ENCODE data around the gene CEP78.
"Not testable (repeated sequence)": the region's sequence is repeated elsewhere in the genome, so short reads cannot be mapped to it uniquely, and the experiment has no call there.

CEP78 gene

DNA sequence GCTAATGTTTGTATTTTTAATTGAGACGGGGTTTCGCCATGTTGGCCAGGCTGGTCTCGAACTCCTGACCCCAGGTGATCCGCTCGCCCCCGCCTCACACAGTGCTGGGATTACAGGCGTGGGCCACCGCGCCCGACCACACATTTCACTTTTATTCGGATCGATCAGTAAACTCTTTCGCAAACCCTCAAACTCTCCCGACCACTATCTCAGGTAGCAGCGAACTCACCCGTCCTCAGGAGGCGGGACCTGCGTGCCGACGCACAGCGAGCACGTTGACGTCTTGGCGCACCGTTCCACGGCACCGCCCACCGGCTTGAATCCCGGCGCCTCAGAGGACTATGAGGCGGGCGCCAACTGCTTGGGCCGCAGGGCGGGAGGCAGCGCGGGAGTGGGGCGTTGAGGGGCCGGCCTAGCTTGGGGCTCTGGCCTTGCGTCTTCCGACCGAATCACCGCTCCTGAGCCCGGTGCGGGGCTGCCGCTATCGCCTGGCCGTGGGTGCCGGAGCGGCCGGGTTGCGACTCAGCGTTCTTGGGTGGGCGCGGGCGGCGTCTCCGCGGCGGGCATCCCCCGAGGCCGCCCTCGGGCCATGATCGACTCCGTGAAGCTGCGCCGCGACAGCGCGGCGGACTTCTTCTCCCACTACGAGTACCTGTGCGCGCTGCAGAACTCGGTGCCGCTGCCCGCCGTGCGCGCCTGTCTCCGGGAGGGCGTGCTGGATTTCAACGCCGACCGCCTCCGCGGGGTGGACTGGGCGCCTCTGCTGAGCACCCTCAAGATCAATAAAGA is at the start of gene CEP78:
Gene CEP78, plus strand, starts transcription at position 314 of the 789 bp plus-strand sequence. Its CDS starts 276 bp downstream, at position 590.
- DNase-seq (ENCODE audit: low read depth in 2 of 2): peak; percentile 75 to 84

- DNase-seq (ENCODE audit: low read depth in 2 of 2): no peak
These were observed 48.0 kb upstream of the CEP78 start for GRCh38 chr9:78187763-78188484.

DNA sequence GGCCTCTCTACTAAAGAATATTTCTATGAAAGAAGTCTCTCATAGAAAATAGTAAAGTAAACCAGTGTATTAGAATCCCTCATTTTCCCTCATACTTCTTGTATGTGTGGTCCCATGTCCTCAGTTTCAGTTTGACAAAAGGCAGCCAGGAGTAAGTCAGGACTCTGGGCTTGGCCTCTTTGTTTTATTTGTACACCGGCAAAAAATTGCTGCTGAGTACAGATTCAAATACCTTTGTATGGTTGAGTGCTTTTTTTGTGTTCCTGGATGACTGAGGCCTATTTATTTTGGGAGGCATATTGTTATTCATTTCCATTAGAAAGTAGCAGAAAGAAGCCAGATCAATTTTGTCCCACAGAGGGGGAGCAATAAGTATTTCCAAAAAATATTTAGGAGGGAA is 47.3 kb upstream of the CEP78 start:
- DNase-seq (ENCODE audit: low read depth in 2 of 2): no peak

GRCh38 chr9:78189001-78189400 is 46.9 kb upstream of the CEP78 start:
- no peak for DNase-seq (ENCODE audit: low read depth in 2 of 2)

DNA sequence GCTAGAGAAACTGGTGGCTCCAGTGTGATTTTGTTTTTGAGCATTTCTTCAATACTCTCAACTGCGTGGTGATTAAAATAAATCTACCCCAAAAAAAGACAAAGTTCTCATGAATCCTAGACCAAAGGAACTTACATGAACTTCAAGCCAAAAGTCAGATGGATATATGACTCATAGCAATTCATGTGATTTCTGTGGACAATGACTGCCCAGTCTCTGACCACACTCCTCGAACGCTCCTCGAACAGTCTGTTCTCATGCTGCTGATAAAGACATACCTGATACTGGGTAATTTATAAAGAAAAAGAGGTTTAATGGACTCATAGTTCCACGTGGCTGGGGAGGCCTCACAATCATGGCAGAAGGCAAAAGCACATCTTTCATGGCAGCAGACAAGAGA is 46.4 kb upstream of the CEP78 start:
- no peak for DNase-seq (ENCODE audit: low read depth in 2 of 2)

DNA sequence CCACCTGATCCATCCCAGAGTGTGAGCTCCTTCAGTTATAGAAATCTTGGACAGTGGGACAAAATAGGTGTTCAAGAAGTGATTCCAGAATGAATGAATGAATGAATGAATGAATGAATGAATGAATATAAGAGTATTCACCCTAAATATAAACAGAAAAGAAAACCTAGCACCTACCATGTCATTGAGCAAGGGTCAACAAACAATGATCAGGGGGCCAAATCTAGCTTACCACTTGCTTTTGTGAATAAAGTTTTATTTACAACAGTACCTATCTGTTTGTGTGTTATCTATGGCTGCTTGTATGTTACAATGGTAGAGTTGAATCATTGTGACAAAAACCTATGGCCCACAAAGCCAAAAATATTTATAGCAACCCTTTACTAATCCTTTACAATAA is 43.9 kb upstream of the CEP78 start:
- no peak for DNase-seq (ENCODE audit: low read depth in 2 of 2)

DNA sequence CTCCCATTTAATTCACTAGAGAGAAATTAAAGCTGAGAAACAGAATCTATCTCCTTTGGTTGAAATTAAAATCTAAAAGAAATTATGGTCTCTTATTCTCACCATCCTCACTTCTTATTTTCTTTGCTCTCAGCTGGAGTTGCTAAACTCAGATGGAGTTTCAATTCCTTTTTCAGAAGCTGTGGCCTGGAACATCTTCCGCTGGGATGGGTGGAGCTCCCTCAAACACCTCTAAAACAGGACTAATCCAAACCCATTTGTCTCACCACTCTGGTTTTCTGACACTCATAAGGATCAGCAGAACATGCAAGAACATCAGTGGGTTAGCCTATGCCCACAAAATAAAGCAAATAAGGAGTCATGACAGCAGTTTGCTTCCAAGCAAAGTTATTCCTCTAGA is 39.6 kb upstream of the CEP78 start:
- DNase-seq (ENCODE audit: low read depth in 2 of 2): no peak

DNA sequence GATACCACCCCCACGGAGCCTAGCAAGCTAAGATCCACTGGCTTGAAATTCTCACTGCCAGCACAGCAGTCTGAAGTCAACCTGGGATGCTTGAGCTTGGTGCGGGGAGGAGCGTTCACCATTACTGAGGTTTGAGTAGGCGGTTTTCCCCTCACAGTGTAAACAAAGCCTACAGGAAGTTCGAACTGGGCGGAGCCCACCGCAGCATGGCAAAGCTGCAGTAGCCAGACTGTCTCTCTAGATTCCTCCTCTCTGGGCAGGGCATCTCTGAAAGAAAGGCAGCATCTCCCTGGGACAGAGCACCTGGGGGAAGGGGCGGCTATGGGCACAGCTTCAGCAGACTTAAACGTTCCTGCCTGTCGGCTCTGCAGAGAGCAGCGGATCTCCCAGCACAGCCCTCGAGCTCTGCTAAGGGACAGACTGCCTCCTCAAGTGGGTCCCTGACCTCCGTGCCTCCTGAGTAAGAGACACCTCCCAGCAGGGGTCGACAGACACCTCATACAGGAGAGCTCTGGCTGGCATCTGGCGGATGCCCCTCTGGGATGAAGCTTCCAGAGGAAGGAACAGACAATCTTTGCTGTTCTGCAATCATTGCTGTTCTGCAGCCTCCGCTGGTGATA is 34.6 kb upstream of the CEP78 start:
- peak; percentile 12 to 16 for DNase-seq (ENCODE audit: low read depth in 2 of 2)

DNA sequence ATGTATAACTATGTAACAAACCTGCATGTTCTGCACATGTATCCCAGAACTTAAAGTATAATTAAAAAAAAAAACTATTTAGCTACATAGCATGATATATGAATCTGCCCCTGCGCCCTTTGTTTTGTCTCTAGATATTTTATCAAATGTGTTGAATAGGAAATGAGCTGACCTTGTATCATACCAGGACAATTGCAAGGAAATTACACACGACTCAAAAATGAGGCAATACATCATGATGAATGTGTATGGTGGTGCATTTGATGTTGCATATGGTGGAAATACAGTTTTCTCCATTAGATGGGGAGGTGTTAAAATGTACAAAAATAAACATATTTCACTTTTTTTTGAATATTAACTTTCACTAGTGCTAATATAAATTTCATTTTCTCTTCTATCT is 28.6 kb upstream of the CEP78 start:
- no peak for DNase-seq (ENCODE audit: low read depth in 2 of 2)

- no peak for DNase-seq (ENCODE audit: low read depth in 2 of 2)
These were observed 28.0 kb upstream of the CEP78 start for GRCh38 chr9:78207901-78208300.

DNA sequence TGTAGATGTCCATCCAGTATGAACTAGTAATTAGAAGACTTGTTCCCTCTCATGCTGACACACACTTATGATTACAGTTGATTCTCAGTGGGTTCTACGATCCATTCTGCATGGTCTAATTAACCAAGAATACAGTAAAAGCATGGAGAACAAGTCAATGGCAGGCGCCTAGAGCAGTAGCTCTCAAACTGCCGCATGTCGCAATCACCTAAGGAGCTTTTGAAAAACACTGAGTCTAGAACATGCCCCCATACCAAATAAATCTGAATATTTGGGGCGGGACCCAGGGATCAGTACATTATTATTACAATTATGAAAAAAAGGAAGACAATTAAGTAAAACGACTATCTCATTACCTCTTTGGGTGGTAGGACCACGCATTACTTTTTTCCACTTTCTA is 26.7 kb upstream of the CEP78 start:
- no peak for DNase-seq (ENCODE audit: low read depth in 2 of 2)

DNA sequence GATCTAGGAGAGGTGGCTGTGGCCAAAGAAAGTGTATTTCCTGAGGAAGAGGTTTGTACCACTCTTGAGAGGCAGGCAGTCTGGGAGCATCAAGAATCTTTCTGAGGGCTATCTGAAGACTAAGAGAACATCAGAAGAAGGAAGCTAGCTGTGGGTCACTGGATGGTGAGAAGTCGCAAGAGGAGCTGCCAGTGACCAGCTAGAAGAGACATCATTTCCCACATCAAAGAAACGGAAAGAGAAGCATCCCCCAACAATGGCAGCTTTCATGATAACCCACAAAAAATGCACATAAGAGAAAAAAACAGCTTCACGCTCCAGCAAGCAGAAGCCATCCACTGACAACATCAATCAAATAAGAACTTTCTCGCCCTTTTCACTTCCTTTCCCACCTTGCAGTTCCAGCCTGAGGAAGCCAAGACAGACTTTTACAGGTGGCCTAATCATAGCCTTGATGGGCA is 25.0 kb upstream of the CEP78 start:
- DNase-seq (ENCODE audit: low read depth in 2 of 2): no peak

GRCh38 chr9:78212868-78213267 is 23.0 kb upstream of the CEP78 start:
- DNase-seq (ENCODE audit: low read depth in 2 of 2): no peak

GRCh38 chr9:78213712-78214111 is 22.2 kb upstream of the CEP78 start:
- no peak for DNase-seq (ENCODE audit: low read depth in 2 of 2)

GRCh38 chr9:78214492-78214891 is 21.4 kb upstream of the CEP78 start:
- no peak for DNase-seq (ENCODE audit: low read depth in 2 of 2)

DNA sequence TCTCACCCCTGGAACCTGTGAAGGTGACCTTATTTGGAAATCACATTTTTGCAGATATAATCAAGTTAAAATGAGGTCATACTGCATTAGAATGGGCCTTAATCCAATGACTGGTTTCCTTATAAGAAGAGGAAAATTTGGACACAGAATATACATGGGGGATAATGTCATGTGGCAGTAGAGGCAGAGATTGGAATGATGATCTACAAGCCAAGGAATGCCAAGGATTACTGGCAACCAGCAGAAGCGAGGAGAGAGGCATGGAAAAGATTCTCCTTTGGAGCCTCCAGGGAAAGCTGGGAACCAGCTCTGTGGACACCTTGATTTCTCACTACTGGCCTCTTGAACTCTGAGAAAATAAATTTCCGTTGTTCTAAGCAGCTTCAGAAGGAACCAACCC is 20.2 kb upstream of the CEP78 start:
- no peak for DNase-seq (ENCODE audit: low read depth in 2 of 2)

GRCh38 chr9:78218890-78219289 is 17.0 kb upstream of the CEP78 start:
- DNase-seq (ENCODE audit: low read depth in 2 of 2): no peak

- no peak for DNase-seq (ENCODE audit: low read depth in 2 of 2)
These were observed 14.4 kb upstream of the CEP78 start for GRCh38 chr9:78221425-78221824.

- DNase-seq (ENCODE audit: low read depth in 2 of 2): not testable (repeated sequence)
These were observed 14.0 kb upstream of the CEP78 start for GRCh38 chr9:78221841-78222240.

DNA sequence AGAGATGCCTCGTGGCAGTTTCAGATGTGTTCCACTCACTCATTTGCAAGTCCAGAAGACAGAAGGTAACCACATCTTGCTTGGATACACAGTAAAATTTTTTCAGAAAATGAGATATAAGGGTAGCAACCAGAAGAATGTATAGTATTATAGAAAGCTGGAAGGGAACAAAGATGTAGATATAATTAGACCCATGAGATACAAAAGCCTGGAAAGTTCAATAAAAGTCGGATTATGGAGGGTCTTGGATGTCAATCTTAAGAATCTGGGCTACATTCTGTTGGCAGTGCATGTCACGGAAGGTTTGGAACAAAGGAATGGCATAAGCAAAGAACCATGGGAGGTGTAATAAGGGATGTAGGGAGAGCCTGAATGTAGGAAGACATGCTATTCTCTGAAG is 5.1 kb upstream of the CEP78 start:
- no peak for DNase-seq (ENCODE audit: low read depth in 2 of 2)

GRCh38 chr9:78232471-78232870 is 3.4 kb upstream of the CEP78 start:
- DNase-seq (ENCODE audit: low read depth in 2 of 2): not testable (repeated sequence)

DNA sequence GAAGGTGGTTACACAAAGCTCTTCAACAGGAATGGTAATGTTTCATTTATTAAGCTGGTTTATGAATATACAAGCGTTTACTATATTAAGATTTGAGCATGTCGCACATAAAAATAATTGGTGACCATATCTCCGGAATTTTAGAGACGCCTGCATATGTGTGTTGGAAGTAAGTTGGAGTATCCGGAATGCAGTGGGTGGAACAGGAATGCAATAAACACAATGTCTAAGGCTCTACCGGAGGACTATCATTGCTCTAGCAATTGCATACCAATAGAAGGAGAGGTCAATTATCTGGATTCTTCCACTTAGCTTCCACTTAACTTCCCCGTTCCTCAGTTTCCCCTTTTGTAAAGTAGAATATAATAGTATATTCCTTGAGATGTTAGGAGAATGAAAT is 1.1 kb upstream of the CEP78 start:
- no peak for DNase-seq (ENCODE audit: low read depth in 2 of 2)

DNA sequence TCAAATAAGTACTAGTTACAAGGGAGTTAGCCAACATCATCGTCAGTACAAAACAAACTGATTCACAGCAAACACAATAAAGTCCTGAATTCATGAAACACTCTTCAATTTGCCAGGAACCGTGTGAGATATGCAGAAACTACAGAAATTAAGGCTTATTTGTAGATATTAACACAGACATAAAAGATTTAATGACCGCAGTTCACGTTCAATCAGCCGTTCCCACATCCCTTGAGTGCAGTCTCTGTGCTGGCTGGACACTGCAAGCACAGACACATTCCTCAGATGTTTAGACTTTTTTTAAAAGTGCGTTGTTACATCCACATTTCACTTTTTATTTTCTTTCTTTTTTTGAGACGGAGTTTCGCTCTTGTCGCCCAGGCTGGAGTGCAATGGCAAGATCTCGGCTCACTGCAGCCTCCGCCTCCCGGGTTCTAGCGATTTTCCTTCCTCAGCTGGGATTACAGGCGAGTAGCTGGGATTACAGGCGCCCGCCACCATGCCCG is 566 bp upstream of the CEP78 start:
- DNase-seq (ENCODE audit: low read depth in 2 of 2): no peak
